HUES48 (cell line): ENCODE results near the gene IL20.

Source experiments
- H3K27ac ChIP-seq: one replicate; pipeline ENCODE4 v1.7.0; 2013; ENCODE audit warnings: low read depth, low read length, inconsistent platforms
- H3K27me3 ChIP-seq: 2 replicates; pipeline ENCODE4 v1.6.1; 2013; ENCODE audit warnings: mild to moderate bottlenecking, low read length; ENCODE audit not compliant: control insufficient read depth, insufficient read depth
- H3K36me3 ChIP-seq: 2 replicates; pipeline ENCODE4 v1.6.1; 2013; ENCODE audit warnings: low read length; ENCODE audit not compliant: control insufficient read depth, insufficient read depth
- H3K4me1 ChIP-seq: 2 replicates; pipeline ENCODE4 v1.6.1; 2013; ENCODE audit warnings: mild to moderate bottlenecking, low read length; ENCODE audit not compliant: control insufficient read depth, insufficient read depth
- H3K4me3 ChIP-seq: 2 replicates; pipeline ENCODE4 v1.5.1; 2013; ENCODE audit warnings: mild to moderate bottlenecking, low read depth, low read length
- H3K9ac ChIP-seq: 2 replicates; pipeline ENCODE4 v1.6.1; 2013; ENCODE audit warnings: mild to moderate bottlenecking, low read depth, low read length, moderate library complexity
- H3K9me3 ChIP-seq: 2 replicates; pipeline ENCODE4 v1.6.1; 2013; ENCODE audit warnings: low read length; ENCODE audit not compliant: control insufficient read depth, insufficient read depth

The IL20 gene

GRCh38 chr1:206903687-206904086 lies 38.3 kb downstream of the IL20 start:
- H3K27ac ChIP-seq: no peak overlapping the region
- H3K36me3 ChIP-seq: no peaks in the 10 kb centered on the region
- H3K9ac ChIP-seq: no peak overlapping the region
- H3K4me3 ChIP-seq: no peak overlapping the region
- peaks cover 5% of the 10 kb centered on the region for H3K4me1 ChIP-seq
- peaks cover 21% of the 10 kb centered on the region for H3K27me3 ChIP-seq
- no peaks in the 10 kb centered on the region for H3K9me3 ChIP-seq

- Histone ChIP-seq H3K4me1 (peaks cover 9% of the 10 kb centered on the region), H3K27ac (no peak overlapping the region), H3K9me3 (no peaks in the 10 kb centered on the region), H3K36me3 (no peaks in the 10 kb centered on the region), H3K9ac (no peak overlapping the region), H3K4me3 (no peak overlapping the region), H3K27me3 (peaks cover 27% of the 10 kb centered on the region)
Observed at GRCh38 chr1:206904423-206905142, 39.2 kb downstream of the IL20 start.

- Histone ChIP-seq H3K4me1 (peaks cover 9% of the 10 kb centered on the region), H3K4me3 (no peak overlapping the region), H3K27ac (no peak overlapping the region), H3K36me3 (no peaks in the 10 kb centered on the region), H3K9me3 (no peaks in the 10 kb centered on the region), H3K27me3 (peaks cover 37% of the 10 kb centered on the region), H3K9ac (no peak overlapping the region)
Observed at GRCh38 chr1:206905295-206906164, 40.1 kb downstream of the IL20 start.

GRCh38 chr1:206907304-206907991 lies 42.0 kb downstream of the IL20 start:
- Histone ChIP-seq H3K9ac (no peak overlapping the region), H3K9me3 (no peaks in the 10 kb centered on the region), H3K27me3 (peaks cover 42% of the 10 kb centered on the region), H3K4me3 (no peak overlapping the region), H3K36me3 (no peaks in the 10 kb centered on the region), H3K27ac (no peak overlapping the region), H3K4me1 (peaks cover 9% of the 10 kb centered on the region)

GRCh38 chr1:206908038-206908437 lies 42.6 kb downstream of the IL20 start:
- no peak overlapping the region for H3K9ac ChIP-seq
- H3K27me3 ChIP-seq: peaks cover 42% of the 10 kb centered on the region
- no peak overlapping the region for H3K4me3 ChIP-seq
- no peaks in the 10 kb centered on the region for H3K36me3 ChIP-seq
- no peak overlapping the region for H3K27ac ChIP-seq
- H3K4me1 ChIP-seq: peaks cover 9% of the 10 kb centered on the region
- no peaks in the 10 kb centered on the region for H3K9me3 ChIP-seq

GRCh38 chr1:206909161-206909882 lies 43.9 kb downstream of the IL20 start:
- no peak overlapping the region for H3K9ac ChIP-seq
- peaks cover 9% of the 10 kb centered on the region for H3K4me1 ChIP-seq
- peak overlapping the region; percentile 72 for H3K4me3 ChIP-seq
- peaks cover 42% of the 10 kb centered on the region for H3K27me3 ChIP-seq
- H3K36me3 ChIP-seq: no peaks in the 10 kb centered on the region
- no peak overlapping the region for H3K27ac ChIP-seq
- H3K9me3 ChIP-seq: no peaks in the 10 kb centered on the region

GRCh38 chr1:206909883-206910318 lies 44.5 kb downstream of the IL20 start:
- Histone ChIP-seq H3K9me3 (no peaks in the 10 kb centered on the region), H3K27ac (no peak overlapping the region), H3K4me1 (peaks cover 9% of the 10 kb centered on the region), H3K36me3 (no peaks in the 10 kb centered on the region), H3K27me3 (peaks cover 42% of the 10 kb centered on the region), H3K4me3 (peak overlapping the region; percentile 72), H3K9ac (no peak overlapping the region)

- H3K36me3 ChIP-seq: no peaks in the 10 kb centered on the region
Observed at GRCh38 chr1:206911064-206911663, 45.7 kb downstream of the IL20 start.

GRCh38 chr1:206912445-206913095 lies 47.1 kb downstream of the IL20 start:
- H3K27me3 ChIP-seq: peaks cover 32% of the 10 kb centered on the region
- no peak overlapping the region for H3K4me3 ChIP-seq
- H3K36me3 ChIP-seq: no peaks in the 10 kb centered on the region
- H3K9me3 ChIP-seq: no peaks in the 10 kb centered on the region
- H3K4me1 ChIP-seq: peaks cover 6% of the 10 kb centered on the region
- H3K9ac ChIP-seq: no peak overlapping the region
- H3K27ac ChIP-seq: no peak overlapping the region

More at GRCh38 chr1:206911064-206911663, 45.7 kb downstream of the IL20 start:
- H3K4me1 ChIP-seq: peaks cover 9% of the 10 kb centered on the region
- H3K27me3 ChIP-seq: peaks cover 42% of the 10 kb centered on the region
- no peak overlapping the region for H3K27ac ChIP-seq
- H3K9me3 ChIP-seq: no peaks in the 10 kb centered on the region
- no peak overlapping the region for H3K4me3 ChIP-seq
- H3K9ac ChIP-seq: no peak overlapping the region
